ENCODE measurements around the gene B3GNT8. TPM values are rescaled to one million over a fixed set of nuclear protein-coding genes. Genes with fewer than 3 reads are reported as not detected.

The B3GNT8 gene
- total and polyA plus RNA-seq, 2 of the 8 experiments (the other 6 are each of a cell fraction or from before 2014, with no cell fraction given), result 0.67 to 0.86 TPM

GRCh38 chr19:41402010-41402409 is 25.2 kb downstream of the B3GNT8 start:
- H3K23ac ChIP-seq (ENCODE audit: insufficient read length), result no peak overlapping the region
- FAIRE-seq (no peak), DNase-seq (ENCODE audit: low read depth in 1 of 2, low spot score in 2 of 2) (no peak)
- no peaks in the 10 kb centered on the region for H3K9me3 ChIP-seq (ENCODE audit: insufficient read depth in 2 of 2, low read depth in 1 of 2, low read length in 1 of 2)
- H3K9ac ChIP-seq (replicated peaks in 1 of 4; ENCODE audit: extremely low read depth in 1 of 4, low read depth in 3 of 4, low read length in 3 of 4), result no peak overlapping the region
- H2BK20ac ChIP-seq (ENCODE audit: low read length), result no peak overlapping the region
- H2AK5ac ChIP-seq (ENCODE audit: low read depth, low read length), result no peak overlapping the region
- no peak overlapping the region for H3K4me2 ChIP-seq (ENCODE audit: insufficient read depth in 1 of 2, low read depth in 2 of 2, low read length in 2 of 2)
- H4K91ac ChIP-seq (replicated peaks; ENCODE audit: insufficient read length, low read length), result no peak overlapping the region
- H2BK12ac ChIP-seq (ENCODE audit: low read depth, low read length), result no peak overlapping the region
- no peak overlapping the region for H3K14ac ChIP-seq (ENCODE audit: insufficient read length)
- CTCF ChIA-PET (ENCODE audit: partially characterized antibody), result interaction anchor here (2.3 kb wide), 1 partner anchor 23 kb away, joined by 5 read pairs; no protein-coding TSS in a partner anchor
- no peak overlapping the region for H4K5ac ChIP-seq (ENCODE audit: insufficient read length, low read depth, low read length)
- no peak overlapping the region for H2AFZ ChIP-seq (ENCODE audit: low read length)
- H3K36me3 ChIP-seq (ENCODE audit: control insufficient read depth in 2 of 4, insufficient read depth in 4 of 4, low read length in 3 of 4), result no peaks in the 10 kb centered on the region; a peak in 1 of 8 replicates
- H3K23me2 ChIP-seq (ENCODE audit: low read depth, low read length), result peaks cover 1% of the 10 kb centered on the region
- H3K18ac ChIP-seq (ENCODE audit: extremely low read depth, low read length), result no peak overlapping the region
- H3K79me1 ChIP-seq (ENCODE audit: low read depth, low read length), result peaks cover 8% of the 10 kb centered on the region; the same call in 1 of the 2 replicates
- no peaks in the 10 kb centered on the region for H3K27me3 ChIP-seq (replicated peaks in 1 of 4; ENCODE audit: control insufficient read depth in 3 of 4, extremely low read depth in 1 of 4, insufficient read depth in 3 of 4, low read length in 3 of 4)
- no peak overlapping the region for H3K27ac ChIP-seq (ENCODE audit: low read depth, low read length)
- H3K79me2 ChIP-seq (ENCODE audit: control insufficient read depth in 1 of 2, insufficient read depth in 2 of 2, low read length in 2 of 2), result peaks cover 0 to 16% of the 10 kb centered on the region in 2 experiments; a peak in 2 of 4 replicates
- H3K4ac ChIP-seq (replicated peaks; ENCODE audit: insufficient read length, low read depth, low read length), result no peak overlapping the region
- no peak overlapping the region for H3K4me3 ChIP-seq (ENCODE audit: extremely low read depth in 1 of 4, insufficient read depth in 2 of 4, low read depth in 3 of 4, low read length in 4 of 4)
- H2BK120ac ChIP-seq (replicated peaks; ENCODE audit: low read depth, low read length), result no peak overlapping the region
- WGBS, 2 experiments (ENCODE audit: extremely low coverage in 1 of 2, insufficient coverage in 1 of 2, insufficient read length in 1 of 2, insufficient replicate concordance in 2 of 2, low coverage in 1 of 2, low lambda C conversion rate in 2 of 2, missing lambda C conversion rate in 1 of 2), result 90% methylated on average over 3 of the region's 3 CpGs; no CpG with 5 or more reads in 1 of the 2 experiments
- no peak overlapping the region for H3K56ac ChIP-seq (replicated peaks; ENCODE audit: insufficient read length, low read depth, low read length)
- no peak overlapping the region for H4K8ac ChIP-seq (ENCODE audit: extremely low read depth, insufficient read depth, low read length)
- peaks cover 0 to 4% (median 0%) of the 10 kb centered on the region in 4 experiments; a peak in 5 of 7 replicates for H3K4me1 ChIP-seq (replicated peaks in 1 of 4; ENCODE audit: control insufficient read depth in 3 of 4, insufficient read depth in 4 of 4, low read length in 3 of 4)
- H4K20me1 ChIP-seq (replicated peaks in 1 of 2; ENCODE audit: control insufficient read depth in 1 of 2, insufficient read depth in 2 of 2, low read length in 2 of 2), result peaks cover 0 to 1% of the 10 kb centered on the region in 2 experiments
- no peak overlapping the region for H2BK15ac ChIP-seq (ENCODE audit: low read length)
- POLR2A ChIA-PET (ENCODE audit: partially characterized antibody), result no interaction called here
- no peak overlapping the region for H2BK5ac ChIP-seq (ENCODE audit: low read depth, low read length)
- no peak for TF ChIP-seq EZH2 (IDR thresholded peaks at IDR 0.05; ENCODE audit: low read depth, low read length, severe bottlenecking)
- TF ChIP-seq CEBPB (IDR thresholded peaks at IDR 0.05; ENCODE audit: low read depth, low read length), result no peak
- TF ChIP-seq TBP (IDR thresholded peaks at IDR 0.05; ENCODE audit: low read depth, low read length), result no peak
- TF ChIP-seq SRF (IDR thresholded peaks at IDR 0.05; ENCODE audit: low read depth, low read length), result no peak
- no peak for TF ChIP-seq ZNF274 (IDR thresholded peaks at IDR 0.05; ENCODE audit: borderline replicate concordance, extremely low read depth, low read length)
- TF ChIP-seq CBX5 (IDR thresholded peaks at IDR 0.05; ENCODE audit: low read depth, low read length), result no peak
- TF ChIP-seq, protein P1, sequence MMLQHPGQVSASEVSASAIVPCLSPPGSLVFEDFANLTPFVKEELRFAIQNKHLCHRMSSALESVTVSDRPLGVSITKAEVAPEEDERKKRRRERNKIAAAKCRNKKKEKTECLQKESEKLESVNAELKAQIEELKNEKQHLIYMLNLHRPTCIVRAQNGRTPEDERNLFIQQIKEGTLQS (IDR thresholded peaks at IDR 0.05; ENCODE audit: insufficient read depth, low read depth, low read length), result no peak
- no peak for TF ChIP-seq SP1 (IDR thresholded peaks at IDR 0.05; ENCODE audit: low read depth, low read length)
- no peak for TF ChIP-seq CBX8 (IDR thresholded peaks at IDR 0.05; ENCODE audit: borderline replicate concordance, low read depth, low read length)
- no peak for TF ChIP-seq KDM4A (IDR thresholded peaks at IDR 0.05; ENCODE audit: low read depth, low read length, severe bottlenecking)
- no peak for TF ChIP-seq SIRT6 (IDR thresholded peaks at IDR 0.05; ENCODE audit: low read length)
- TF ChIP-seq USF2 (IDR thresholded peaks at IDR 0.05; ENCODE audit: low read length), result no peak
- no peak for TF ChIP-seq MAFK (IDR thresholded peaks at IDR 0.05; ENCODE audit: low read depth, low read length)

All from H1 (cell line).